Gastrocnemius medialis (tissue), 4 donors: ENCODE data around the gene NOS1AP. TPM values are rescaled to one million over a fixed set of nuclear protein-coding genes. Genes with fewer than 3 reads are reported as not detected.

ENCODE experiments used
- ATAC-seq, 2 donors: fragments of 150-250 bp; one replicate each; pipeline ENCODE4 v1.9.1; 2016
- DNase-seq, 2 donors: peaks; one replicate each; pipeline ENCODE4 v3.0.0-alpha.2; 2019
- H3K27ac ChIP-seq, 4 donors: fragments of 200-600 bp; sonication (generic); 1 replicate in 1 of 4; 2 replicates in 3 of 4; pipeline ENCODE4 v1.5.1; 2016 to 2018; ENCODE audit warnings: mild to moderate bottlenecking in 2 of 4, moderate library complexity in 1 of 4
- H3K27me3 ChIP-seq, 3 donors: fragments of 200-600 bp; sonication (generic) in 2 of 3; 1 replicate in 1 of 3; 2 replicates in 2 of 3; pipeline versions ENCODE4 v1.5.1 to v1.6.0; 2016 to 2019; ENCODE audit warnings: mild to moderate bottlenecking in 1 of 3, moderate library complexity in 1 of 3
- H3K36me3 ChIP-seq, 2 donors: fragments of 200-600 bp; sonication (generic) in 1 of 2; one replicate each; pipeline ENCODE4 v1.5.1; 2017 to 2018
- H3K4me1 ChIP-seq, 2 donors: fragments of 200-600 bp; sonication (generic) in 1 of 2; one replicate each; pipeline ENCODE4 v1.5.1; 2016 to 2017; ENCODE audit warnings: mild to moderate bottlenecking in 2 of 2
- H3K4me3 ChIP-seq, 4 donors: fragments of 200-600 bp; sonication (generic) in 3 of 4; 1 replicate in 1 of 4; 2 replicates in 3 of 4; pipeline ENCODE4 v1.5.1; 2016 to 2019; ENCODE audit warnings: mild to moderate bottlenecking in 2 of 4
- H3K9me3 ChIP-seq, 3 donors: fragments of 200-600 bp; sonication (generic) in 2 of 3; 1 replicate in 1 of 3; 2 replicates in 2 of 3; pipeline ENCODE4 v1.5.1; 2016 to 2019
- CTCF ChIP-seq, 5 experiments: fragments of 450-650 bp in 3 of 5; fragments of 200-600 bp in 2 of 5; sonication (generic) in 2 of 5; IDR thresholded peaks in 4 of 5; conservative IDR thresholded peaks in 1 of 5; 1 replicate in 4 of 5; 2 replicates in 1 of 5; pipeline ENCODE4 v1.5.1; 2016 to 2019; ENCODE audit warnings: antibody characterized with exemption in 5 of 5, mild to moderate bottlenecking in 3 of 5, moderate library complexity in 3 of 5
- POLR2A ChIP-seq, 2 donors: fragments of 450-650 bp; IDR thresholded peaks; one replicate each; pipeline ENCODE4 v1.6.1; 2017; ENCODE audit warnings: antibody characterized with exemption in 2 of 2, mild to moderate bottlenecking in 2 of 2, moderate library complexity in 2 of 2
- in situ Hi-C, 4 donors: fragments of 200-750 bp; cut with MboI; loops; one replicate each; pipeline versions ENCODE4 v1.15.0 to v1.8.0; 2017; ENCODE audit warnings: low sequenced_read_pairs in 4 of 4
- intact Hi-C: fragments of 100-400 bp; cut with DNase I; formaldehyde crosslinking; loops from one replicate; pipeline ENCODE4 v1.15.1; 2023; ENCODE audit warnings: low total_unique reads
- total RNA-seq, 4 donors: library from RNA; depleted of rRNA; stranded (reverse); fragments of >200 nt; gene quantifications; one replicate each; pipeline versions ENCODE4 v1.1.0 to v1.2.3, GENCODE V29; 2016

The NOS1AP gene
- total RNA-seq, 4 donors from 2014 or later, result 0.20 to 0.40 (median 0.25) TPM

- TF ChIP-seq CTCF (IDR thresholded peaks at IDR 0.05 in 4 of 5, conservative IDR thresholded peaks at IDR 0.05 in 1 of 5), result no peak
- TF ChIP-seq POLR2A (IDR thresholded peaks at IDR 0.05), result no peak
- intact Hi-C loops (no loop called here), in situ Hi-C loops (no loop called here)
- no peak for DNase-seq
- H3K27me3 ChIP-seq, result no peaks in the 10 kb centered on the region
- H3K27ac ChIP-seq, result no peak overlapping the region
- peaks cover 5% of the 10 kb centered on the region in 2 donors for H3K4me1 ChIP-seq
- H3K9me3 ChIP-seq, result no peaks in the 10 kb centered on the region
- no peaks in the 10 kb centered on the region for H3K36me3 ChIP-seq
- ATAC-seq, result no peak
- H3K4me3 ChIP-seq, result no peak overlapping the region
These were observed 65.8 kb downstream of the NOS1AP start for GRCh38 chr1:162135271-162135775.

- no peak overlapping the region for H3K4me3 ChIP-seq
- intact Hi-C loops (no loop called here), in situ Hi-C loops (no loop called here)
- DNase-seq (no peak), ATAC-seq (no peak)
- TF ChIP-seq CTCF (IDR thresholded peaks at IDR 0.05 in 4 of 5, conservative IDR thresholded peaks at IDR 0.05 in 1 of 5), result no peak
- TF ChIP-seq POLR2A (IDR thresholded peaks at IDR 0.05), result no peak
- no peaks in the 10 kb centered on the region for H3K36me3 ChIP-seq
- H3K27ac ChIP-seq, result no peak overlapping the region
- no peaks in the 10 kb centered on the region for H3K27me3 ChIP-seq
- no peaks in the 10 kb centered on the region for H3K9me3 ChIP-seq
- peaks cover 0 to 5% of the 10 kb centered on the region in 2 donors for H3K4me1 ChIP-seq
These were observed 67.3 kb downstream of the NOS1AP start for GRCh38 chr1:162136760-162137159.

GRCh38 chr1:162137179-162137960, 67.9 kb downstream of the NOS1AP start:
- intact Hi-C loops, result no loop called here
- H3K27ac ChIP-seq, result no peak overlapping the region
- H3K27me3 ChIP-seq, result no peaks in the 10 kb centered on the region
- H3K4me3 ChIP-seq, result no peak overlapping the region
- no peaks in the 10 kb centered on the region for H3K36me3 ChIP-seq
- in situ Hi-C loops, result no loop called here
- peaks cover 0 to 5% of the 10 kb centered on the region in 2 donors for H3K4me1 ChIP-seq
- no peaks in the 10 kb centered on the region for H3K9me3 ChIP-seq
- ATAC-seq (no peak), DNase-seq (no peak)
- TF ChIP-seq POLR2A (IDR thresholded peaks at IDR 0.05) (no peak), CTCF (IDR thresholded peaks at IDR 0.05 in 4 of 5, conservative IDR thresholded peaks at IDR 0.05 in 1 of 5) (no peak)

- Histone ChIP-seq H3K4me1 (peaks cover 0 to 5% of the 10 kb centered on the region in 2 donors), H3K4me3 (no peak overlapping the region), H3K27ac (no peak overlapping the region), H3K9me3 (no peaks in the 10 kb centered on the region), H3K27me3 (no peaks in the 10 kb centered on the region), H3K36me3 (no peaks in the 10 kb centered on the region)
- DNase-seq, result no peak
- ATAC-seq, result no peak
- in situ Hi-C loops (no loop called here), intact Hi-C loops (no loop called here)
- TF ChIP-seq POLR2A (IDR thresholded peaks at IDR 0.05) (no peak), CTCF (IDR thresholded peaks at IDR 0.05 in 4 of 5, conservative IDR thresholded peaks at IDR 0.05 in 1 of 5) (no peak)
These were observed 68.6 kb downstream of the NOS1AP start for GRCh38 chr1:162138112-162138511.
